SK-N-SH treated with all-trans-retinoic acid at 6 μM for 48 hours (cell line): Measurements from ENCODE around the gene TBC1D2B.

Experiments
- ATAC-seq: fragments of 200-7000 bp; cut with Tn5 transposase; 3 replicates; pipeline ENCODE4 v1.9.1; 2020; ENCODE audit warnings: mild to moderate bottlenecking, moderate library complexity
- ARNTL ChIP-seq: fragments of 450-650 bp; formaldehyde crosslinking; IDR thresholded peaks from 2 replicates; pipeline ENCODE4 v1.5.0; 2020; ENCODE audit warnings: low read depth, mild to moderate bottlenecking, moderate library complexity, borderline replicate concordance
- BACH2 ChIP-seq: fragments of 250-450 bp; sonication (Bioruptor Pico); IDR thresholded peaks from 2 replicates; pipeline ENCODE4 v1.9.0; 2021; ENCODE audit warnings: mild to moderate bottlenecking, borderline replicate concordance
- CREB5 ChIP-seq: fragments of 250-450 bp; sonication (Bioruptor Pico); IDR thresholded peaks from 2 replicates; pipeline ENCODE4 v1.5.1; 2020; ENCODE audit warnings: low read depth, mild to moderate bottlenecking, moderate library complexity
- CSDC2 ChIP-seq: fragments of 250-450 bp; sonication (Bioruptor Pico); IDR thresholded peaks from 2 replicates; pipeline ENCODE4 v1.5.0; 2020; ENCODE audit warnings: mild to moderate bottlenecking, moderate library complexity
- CSRNP3 ChIP-seq: fragments of 250-450 bp; sonication (Bioruptor Pico); IDR thresholded peaks from 2 replicates; pipeline ENCODE4 v1.5.1; 2021; ENCODE audit warnings: mild to moderate bottlenecking, moderate library complexity
- ESRRG ChIP-seq: fragments of 250-450 bp; sonication (Bioruptor Pico); IDR thresholded peaks from 2 replicates; pipeline ENCODE4 v1.6.1; 2021; ENCODE audit warnings: mild to moderate bottlenecking
- GLIS3 ChIP-seq: fragments of 250-450 bp; sonication (Bioruptor Pico); IDR thresholded peaks from 2 replicates; pipeline ENCODE4 v1.5.0; 2020; ENCODE audit warnings: mild to moderate bottlenecking, moderate library complexity
- ISL1 ChIP-seq: fragments of 250-450 bp; sonication (Bioruptor Pico); IDR thresholded peaks from 2 replicates; pipeline ENCODE4 v2.1.2; 2022; ENCODE audit warnings: mild to moderate bottlenecking, moderate library complexity
- PATZ1 ChIP-seq: fragments of 250-450 bp; sonication (Bioruptor Pico); IDR thresholded peaks from 2 replicates; pipeline ENCODE4 v1.8.0; 2020; ENCODE audit warnings: mild to moderate bottlenecking, moderate library complexity, borderline replicate concordance
- POU6F1 ChIP-seq: fragments of 250-450 bp; sonication (Bioruptor Pico); IDR thresholded peaks from 2 replicates; pipeline ENCODE4 v1.8.0; 2021; ENCODE audit warnings: low read depth, mild to moderate bottlenecking, moderate library complexity, borderline replicate concordance
- PPARA ChIP-seq: fragments of 250-450 bp; sonication (Bioruptor Pico); IDR thresholded peaks from 2 replicates; pipeline ENCODE4 v1.5.0; 2020; ENCODE audit warnings: mild to moderate bottlenecking, borderline replicate concordance
- RARB ChIP-seq: fragments of 250-450 bp; sonication (Bioruptor Pico); IDR thresholded peaks from 2 replicates; pipeline ENCODE4 v1.8.0; 2021; ENCODE audit warnings: mild to moderate bottlenecking, moderate library complexity
- SNAI2 ChIP-seq: fragments of 250-450 bp; sonication (Bioruptor Pico); IDR thresholded peaks from 2 replicates; pipeline ENCODE4 v1.5.0; 2020; ENCODE audit warnings: mild to moderate bottlenecking, moderate library complexity
- TOX ChIP-seq: fragments of 250-450 bp; sonication (Bioruptor Pico); IDR thresholded peaks from 2 replicates; pipeline ENCODE4 v1.8.0; 2021; ENCODE audit warnings: mild to moderate bottlenecking, moderate library complexity, borderline replicate concordance
- TSHZ2 ChIP-seq: fragments of 250-450 bp; sonication (Bioruptor Pico); IDR thresholded peaks from 2 replicates; pipeline ENCODE4 v1.5.0; 2020; ENCODE audit warnings: mild to moderate bottlenecking, moderate library complexity
- ZC3H10 ChIP-seq: fragments of 250-450 bp; sonication (Bioruptor Pico); IDR thresholded peaks from 2 replicates; pipeline ENCODE4 v1.5.1; 2021; ENCODE audit warnings: mild to moderate bottlenecking, moderate library complexity
- ZFP3 ChIP-seq: fragments of 250-450 bp; sonication (Bioruptor Pico); IDR thresholded peaks from 2 replicates; pipeline ENCODE4 v1.5.0; 2020; ENCODE audit warnings: mild to moderate bottlenecking, moderate library complexity
- ZFP30 ChIP-seq: fragments of 450-650 bp; formaldehyde crosslinking; IDR thresholded peaks from 2 replicates; pipeline ENCODE4 v1.5.0; 2022; ENCODE audit warnings: mild to moderate bottlenecking, moderate library complexity
- ZNF8 ChIP-seq: fragments of 450-650 bp; formaldehyde crosslinking; IDR thresholded peaks from 2 replicates; pipeline ENCODE4 v1.5.0; 2020; ENCODE audit warnings: mild to moderate bottlenecking, moderate library complexity

TBC1D2B gene

GRCh38 chr15:78016860-78017259, 60.7 kb downstream of the TBC1D2B start:
- no peak for ATAC-seq
- TF ChIP-seq ARNTL (CRISPR knock-in tag) (no peak), PPARA (CRISPR knock-in tag) (no peak), ISL1 (CRISPR knock-in tag) (no peak), TOX (CRISPR knock-in tag) (no peak), PATZ1 (CRISPR knock-in tag) (no peak), ZFP3 (CRISPR knock-in tag) (no peak), GLIS3 (CRISPR knock-in tag) (no peak), BACH2 (no peak)

GRCh38 chr15:78012643-78013077, 64.9 kb downstream of the TBC1D2B start:
- TF ChIP-seq ZFP30 (CRISPR knock-in tag) = no peak
- TF ChIP-seq GLIS3 (CRISPR knock-in tag) = no peak
- TF ChIP-seq BACH2 = no peak
- TF ChIP-seq ZNF8 (CRISPR knock-in tag) = no peak
- TF ChIP-seq ESRRG (CRISPR knock-in tag) = no peak
- TF ChIP-seq PPARA (CRISPR knock-in tag) = no peak
- ATAC-seq = no peak

GRCh38 chr15:78010067-78010466, 67.4 kb downstream of the TBC1D2B start:
- TF ChIP-seq PATZ1 (CRISPR knock-in tag) (no peak), ZNF8 (CRISPR knock-in tag) (no peak), CREB5 (CRISPR knock-in tag) (no peak), CSDC2 (CRISPR knock-in tag) (no peak), POU6F1 (CRISPR knock-in tag) (no peak), ZC3H10 (CRISPR knock-in tag) (no peak), ARNTL (CRISPR knock-in tag) (no peak), TSHZ2 (CRISPR knock-in tag) (no peak), SNAI2 (CRISPR knock-in tag) (no peak), PPARA (CRISPR knock-in tag) (no peak), TOX (CRISPR knock-in tag) (no peak), ZFP3 (CRISPR knock-in tag) (no peak), CSRNP3 (no peak), RARB (CRISPR knock-in tag) (no peak)
- ATAC-seq = no peak
